HepG2 (cell line): ENCODE results near the gene PGGT1B. TPM values are rescaled to one million over a fixed set of nuclear protein-coding genes. Genes with fewer than 3 reads are reported as not detected.

Source experiments
- ATF1 ChIP-seq: IDR thresholded peaks from 2 replicates; pipeline ENCODE4 v1.6.1; 2016; ENCODE audit warnings: mild to moderate bottlenecking, control low read depth
- DPF2 ChIP-seq: sonication (generic); formaldehyde crosslinking; IDR thresholded peaks from 2 replicates; pipeline ENCODE4 v1.4.0; 2020; ENCODE audit warnings: mild to moderate bottlenecking, low read depth, missing genetic modification reagents, borderline replicate concordance
- FOXA1 ChIP-seq, 2 experiments: fragments of 450-650 bp in 1 of 2; sonication (generic) in 1 of 2; formaldehyde crosslinking in 1 of 2; IDR thresholded peaks; 2 replicates each; pipeline versions ENCODE4 v1.4.0 to v1.6.1; 2016 to 2020; ENCODE audit warnings: missing genetic modification reagents in 1 of 2
- HCFC1 ChIP-seq: fragments of 150-350 bp; IDR thresholded peaks from 2 replicates; pipeline ENCODE4 v1.6.1; 2014; ENCODE audit warnings: low read depth, low read length
- ISX ChIP-seq: sonication (generic); formaldehyde crosslinking; conservative IDR thresholded peaks from 2 replicates; pipeline ENCODE4 v1.5.0; 2020; ENCODE audit warnings: missing genetic modification reagents
- KLF11 ChIP-seq: IDR thresholded peaks from 2 replicates; pipeline ENCODE4 v1.6.1; 2016; ENCODE audit warnings: missing compliant biosample characterization
- MZF1 ChIP-seq: sonication (generic); formaldehyde crosslinking; IDR thresholded peaks from 2 replicates; pipeline ENCODE4 v1.8.1; 2023; ENCODE audit warnings: mild to moderate bottlenecking, missing genetic modification reagents, borderline replicate concordance
- NCOR1 ChIP-seq: fragments of 200-600 bp; sonication (generic); IDR thresholded peaks from 2 replicates; pipeline ENCODE4 v1.7.0; 2017; ENCODE audit warnings: antibody characterized with exemption, low read length, borderline replicate concordance
- NFATC3 ChIP-seq: sonication (generic); formaldehyde crosslinking; IDR thresholded peaks from 2 replicates; pipeline ENCODE4 v1.5.1; 2020; ENCODE audit warnings: mild to moderate bottlenecking, missing genetic modification reagents
- PAF1 ChIP-seq: IDR thresholded peaks from 2 replicates; pipeline ENCODE4 v1.6.1; 2016; ENCODE audit warnings: missing genetic modification reagents, missing compliant biosample characterization
- RARA ChIP-seq: IDR thresholded peaks from 2 replicates; pipeline ENCODE4 v1.6.1; 2016; ENCODE audit warnings: missing genetic modification reagents, missing compliant biosample characterization
- RBM22 ChIP-seq: fragments of 200-400 bp; formaldehyde crosslinking; optimal IDR thresholded peaks from 2 replicates; pipeline ENCODE3; 2017; ENCODE audit warnings: mild to moderate bottlenecking, low read length, moderate library complexity
- SAFB2 ChIP-seq: sonication (generic); formaldehyde crosslinking; IDR thresholded peaks from 2 replicates; pipeline ENCODE4 v1.5.1; 2020; ENCODE audit warnings: missing genetic modification reagents, low read depth, mild to moderate bottlenecking, borderline replicate concordance
- SKI ChIP-seq: fragments of 450-650 bp; IDR thresholded peaks from one replicate; pipeline ENCODE4 v1.6.1; 2018; ENCODE audit warnings: mild to moderate bottlenecking; ENCODE audit not compliant: partially characterized antibody
- SMC3 ChIP-seq: IDR thresholded peaks from 2 replicates; pipeline ENCODE4 v1.6.1; 2011; ENCODE audit warnings: low read length, improper control_type of control experiment
- SOX6 ChIP-seq, 2 experiments: fragments of 450-650 bp in 1 of 2; sonication (generic) in 1 of 2; formaldehyde crosslinking in 1 of 2; IDR thresholded peaks; 2 replicates each; pipeline versions ENCODE4 v1.4.0 to v1.6.1; 2017 to 2020; ENCODE audit warnings: antibody characterized with exemption in 1 of 2, mild to moderate bottlenecking in 1 of 2, missing genetic modification reagents in 1 of 2
- TBX2 ChIP-seq: sonication (generic); formaldehyde crosslinking; IDR thresholded peaks from 2 replicates; pipeline ENCODE4 v1.5.0; 2020; ENCODE audit warnings: missing genetic modification reagents, mild to moderate bottlenecking, borderline replicate concordance
- ZFP90 ChIP-seq: sonication (generic); formaldehyde crosslinking; IDR thresholded peaks from 2 replicates; pipeline ENCODE4 v1.8.0; 2022; ENCODE audit warnings: missing genetic modification reagents, mild to moderate bottlenecking, inconsistent platforms, borderline replicate concordance
- ZNF12 ChIP-seq: sonication (generic); formaldehyde crosslinking; IDR thresholded peaks from 2 replicates; pipeline ENCODE4 v1.5.0; 2020; ENCODE audit warnings: missing genetic modification reagents
- ZNF232 ChIP-seq: sonication (generic); formaldehyde crosslinking; IDR thresholded peaks from 2 replicates; pipeline ENCODE4 v1.4.0; 2020; ENCODE audit warnings: missing genetic modification reagents, borderline replicate concordance
- ZNF235 ChIP-seq: sonication (generic); formaldehyde crosslinking; IDR thresholded peaks from 2 replicates; pipeline ENCODE4 v1.8.1; 2023; ENCODE audit warnings: mild to moderate bottlenecking, missing genetic modification reagents, borderline replicate concordance
- ZNF431 ChIP-seq: sonication (generic); formaldehyde crosslinking; IDR thresholded peaks from 2 replicates; pipeline ENCODE4 v1.9.0; 2022; ENCODE audit warnings: missing genetic modification reagents, low read depth, mild to moderate bottlenecking, borderline replicate concordance
- ZNF570 ChIP-seq: sonication (generic); formaldehyde crosslinking; IDR thresholded peaks from 2 replicates; pipeline ENCODE4 v1.4.0; 2020; ENCODE audit warnings: mild to moderate bottlenecking, missing genetic modification reagents, borderline replicate concordance
- ZNF672 ChIP-seq: sonication (generic); formaldehyde crosslinking; IDR thresholded peaks from 2 replicates; pipeline ENCODE4 v1.8.1; 2022; ENCODE audit warnings: missing genetic modification reagents
- ZNF773 ChIP-seq: sonication (generic); formaldehyde crosslinking; IDR thresholded peaks from 2 replicates; pipeline ENCODE4 v1.4.0; 2020; ENCODE audit warnings: missing genetic modification reagents, borderline replicate concordance
- ZNF776 ChIP-seq: sonication (generic); formaldehyde crosslinking; IDR thresholded peaks from 2 replicates; pipeline ENCODE4 v1.4.0; 2020; ENCODE audit warnings: mild to moderate bottlenecking, missing genetic modification reagents
- polyA plus RNA-seq, 8 experiments: library from polyadenylated mRNA; depleted of rRNA in 3 of 8; stranded (reverse) in 7 of 8; unstranded in 1 of 8; fragments of >200 nt; fragmentation: Illumina TruSeq in 4 of 8; extraction: Trizol in 4 of 8; gene quantifications; 2 replicates each; pipeline versions ENCODE4 v1.2.1 to v1.2.3, GENCODE V29; 2011 to 2016; ENCODE audit warnings: low read depth in 4 of 8, missing spikeins in 1 of 8, mixed read lengths in 1 of 8; ENCODE audit not compliant: insufficient read depth in 1 of 8
- total RNA-seq, 5 experiments: library from RNA; depleted of rRNA; stranded (reverse); fragments of >200 nt; fragmentation: Illumina TruSeq; extraction: Trizol; gene quantifications; 2 replicates each; pipeline ENCODE4 v1.2.3, GENCODE V29; 2016; ENCODE audit warnings: low read depth in 1 of 5
- TF ChIP-seq, protein P1 (sequence below): sonication (generic); formaldehyde crosslinking; IDR thresholded peaks from 2 replicates; pipeline ENCODE4 v1.8.0; 2022; ENCODE audit warnings: mild to moderate bottlenecking, missing genetic modification reagents, moderate library complexity
- TF ChIP-seq, protein P2 (sequence below): sonication (generic); formaldehyde crosslinking; IDR thresholded peaks from 2 replicates; pipeline ENCODE4 v1.8.1; 2022; ENCODE audit warnings: mild to moderate bottlenecking, missing genetic modification reagents
- TF ChIP-seq, protein P3 (sequence below): sonication (generic); formaldehyde crosslinking; IDR thresholded peaks from 2 replicates; pipeline ENCODE4 v1.8.1; 2023; ENCODE audit warnings: mild to moderate bottlenecking, missing genetic modification reagents

The PGGT1B gene
- total and polyA plus RNA-seq, 2 of the 13 experiments (the other 11 are each of a cell fraction or from before 2014, with no cell fraction given): 2.4 to 42.7 TPM

DNA sequence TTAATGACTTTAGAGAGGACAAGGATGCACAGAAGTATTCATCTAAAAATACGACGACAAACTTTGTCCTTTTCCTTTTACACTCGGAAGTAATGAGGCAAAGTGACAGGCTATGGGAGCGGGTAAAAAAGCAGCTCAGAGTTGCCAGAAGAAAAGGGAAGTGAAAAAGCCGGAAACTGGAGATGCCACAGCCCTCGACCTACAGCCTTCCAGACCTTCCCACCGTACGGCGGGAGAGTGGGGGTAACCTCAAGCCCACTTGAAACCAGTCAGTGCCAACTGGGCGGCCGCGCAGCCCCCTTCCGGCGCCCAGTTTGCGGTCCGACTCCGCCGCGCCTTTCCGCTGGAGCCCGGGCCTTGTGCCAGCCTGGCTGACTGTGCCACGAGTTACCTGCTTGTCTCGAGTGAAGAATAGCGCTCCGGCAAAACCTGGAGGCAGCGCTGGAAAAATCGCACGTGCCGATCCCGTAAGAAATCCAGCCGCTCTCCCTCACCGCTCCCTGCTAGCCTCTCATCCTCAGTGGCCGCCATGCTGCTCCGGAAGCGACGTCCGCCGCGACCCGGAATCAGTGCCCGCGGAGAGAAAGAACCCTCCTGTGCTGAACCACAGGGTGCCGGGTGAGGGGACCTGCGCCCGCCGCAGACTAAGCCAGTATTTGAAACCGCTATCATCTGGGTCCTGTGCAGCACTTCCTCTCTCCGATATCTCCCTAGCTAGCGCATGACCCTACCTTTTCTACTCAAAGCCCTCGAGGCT is at the start of gene PGGT1B (continued):
- TF ChIP-seq, protein P1, sequence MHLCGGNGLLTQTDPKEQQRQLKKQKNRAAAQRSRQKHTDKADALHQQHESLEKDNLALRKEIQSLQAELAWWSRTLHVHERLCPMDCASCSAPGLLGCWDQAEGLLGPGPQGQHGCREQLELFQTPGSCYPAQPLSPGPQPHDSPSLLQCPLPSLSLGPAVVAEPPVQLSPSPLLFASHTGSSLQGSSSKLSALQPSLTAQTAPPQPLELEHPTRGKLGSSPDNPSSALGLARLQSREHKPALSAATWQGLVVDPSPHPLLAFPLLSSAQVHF (CRISPR knock-in tag): no peak
- 0 out of 2 replicates have a peak, but pooled peaks have one; percentile 68 for TF ChIP-seq SAFB2 (CRISPR knock-in tag)
- TF ChIP-seq ATF1 (CRISPR knock-in tag): peak; percentile 86
- no peak for TF ChIP-seq ZNF570 (CRISPR knock-in tag)
- no peak; the same call in 1 of the 2 replicates for TF ChIP-seq ZNF12 (CRISPR knock-in tag)
- TF ChIP-seq RBM22: peak; percentile 32
- no peak for TF ChIP-seq ZNF672 (CRISPR knock-in tag)
- TF ChIP-seq KLF11 (CRISPR knock-in tag): peak; percentile 43; the same call in 1 of the 2 replicates
- TF ChIP-seq SOX6 (IDR thresholded peaks at IDR 0.05): no peak
- peak; percentile 49; the same call in 1 of the 2 replicates for TF ChIP-seq SOX6 (CRISPR knock-in tag; IDR thresholded peaks at IDR 0.05)
- TF ChIP-seq SMC3: no peak
- peak; percentile 55; the same call in 1 of the 2 replicates for TF ChIP-seq NFATC3 (CRISPR knock-in tag)
- TF ChIP-seq NCOR1: no peak
- no peak for TF ChIP-seq SKI
- 0 out of 2 replicates have a peak, but pooled peaks have one; percentile 53 for TF ChIP-seq ZNF776 (CRISPR knock-in tag)
- no peak; the same call in 1 of the 2 replicates for TF ChIP-seq RARA (CRISPR knock-in tag)
- TF ChIP-seq ZNF773 (CRISPR knock-in tag): no peak
- 0 out of 2 replicates have a peak, but pooled peaks have one; percentile 49 for TF ChIP-seq ZNF431 (CRISPR knock-in tag)
- TF ChIP-seq TBX2: peak; percentile 68
- TF ChIP-seq, protein P2, sequence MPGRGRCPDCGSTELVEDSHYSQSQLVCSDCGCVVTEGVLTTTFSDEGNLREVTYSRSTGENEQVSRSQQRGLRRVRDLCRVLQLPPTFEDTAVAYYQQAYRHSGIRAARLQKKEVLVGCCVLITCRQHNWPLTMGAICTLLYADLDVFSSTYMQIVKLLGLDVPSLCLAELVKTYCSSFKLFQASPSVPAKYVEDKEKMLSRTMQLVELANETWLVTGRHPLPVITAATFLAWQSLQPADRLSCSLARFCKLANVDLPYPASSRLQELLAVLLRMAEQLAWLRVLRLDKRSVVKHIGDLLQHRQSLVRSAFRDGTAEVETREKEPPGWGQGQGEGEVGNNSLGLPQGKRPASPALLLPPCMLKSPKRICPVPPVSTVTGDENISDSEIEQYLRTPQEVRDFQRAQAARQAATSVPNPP: no peak
- no peak for TF ChIP-seq PAF1 (CRISPR knock-in tag)
- no peak for TF ChIP-seq FOXA1 (IDR thresholded peaks at IDR 0.05)
- TF ChIP-seq FOXA1 (CRISPR knock-in tag; IDR thresholded peaks at IDR 0.05): no peak
- TF ChIP-seq, protein P3, sequence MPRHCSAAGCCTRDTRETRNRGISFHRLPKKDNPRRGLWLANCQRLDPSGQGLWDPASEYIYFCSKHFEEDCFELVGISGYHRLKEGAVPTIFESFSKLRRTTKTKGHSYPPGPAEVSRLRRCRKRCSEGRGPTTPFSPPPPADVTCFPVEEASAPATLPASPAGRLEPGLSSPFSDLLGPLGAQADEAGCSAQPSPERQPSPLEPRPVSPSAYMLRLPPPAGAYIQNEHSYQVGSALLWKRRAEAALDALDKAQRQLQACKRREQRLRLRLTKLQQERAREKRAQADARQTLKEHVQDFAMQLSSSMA (CRISPR knock-in tag): peak; percentile 60; the same call in 1 of the 2 replicates
- TF ChIP-seq ZNF232 (CRISPR knock-in tag): no peak; the same call in 1 of the 2 replicates
- no peak for TF ChIP-seq ISX
- no peak; the same call in 1 of the 2 replicates for TF ChIP-seq HCFC1
- TF ChIP-seq DPF2 (CRISPR knock-in tag): no peak
- no peak for TF ChIP-seq MZF1
- 0 out of 2 replicates have a peak, but pooled peaks have one; percentile 52 for TF ChIP-seq ZFP90
- no peak for TF ChIP-seq ZNF235
